ENCODE measurements around the gene AVP. TPM values are rescaled to one million over a fixed set of nuclear protein-coding genes. Genes with fewer than 3 reads are reported as not detected.
A peak's percentile ranks its signal among the peaks of the same experiment; 100 is the strongest.

The AVP gene
- total and polyA plus RNA-seq, 2 of the 13 experiments (the other 11 are each of a cell fraction or from before 2014, with no cell fraction given), result 0.12 TPM; not detected in 1

DNA sequence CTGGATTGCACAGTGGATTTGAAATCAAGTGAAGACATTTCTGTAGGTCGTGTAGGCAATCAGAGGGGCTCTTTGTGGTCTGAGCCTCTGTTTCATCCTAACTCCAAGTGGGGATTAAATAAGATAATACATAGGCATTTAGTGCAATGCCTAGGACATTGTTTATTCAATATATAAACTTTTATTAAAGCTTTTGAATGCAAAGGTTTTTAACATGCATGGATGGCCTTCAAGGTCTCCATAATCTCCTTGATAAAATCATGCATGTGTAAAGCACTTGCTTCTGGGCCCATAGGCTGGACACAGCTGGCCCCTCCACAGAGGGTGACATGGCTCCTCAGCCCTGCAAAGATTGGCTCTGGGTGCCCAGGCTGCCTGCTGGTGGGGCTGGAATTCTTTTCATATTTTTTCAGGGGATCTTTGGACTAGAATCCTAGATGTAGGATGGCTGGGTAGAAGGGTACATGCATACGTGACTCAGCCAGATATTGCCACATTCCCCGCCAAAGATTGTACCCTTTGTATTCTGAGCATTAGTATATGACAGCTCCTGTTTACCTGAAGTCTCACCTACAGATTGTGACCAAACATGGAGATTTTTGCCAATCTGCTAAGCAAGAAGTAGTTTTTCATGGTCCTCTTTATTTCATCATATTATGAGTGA lies 19.0 kb upstream of the AVP start (continued):
- peak; percentile 97 for TF ChIP-seq ZNF124 (CRISPR knock-in tag; IDR thresholded peaks at IDR 0.05)
- no peak for TF ChIP-seq ZNF256 (CRISPR knock-in tag; conservative IDR thresholded peaks at IDR 0.05)
- no peak for TF ChIP-seq ZNF768 (CRISPR knock-in tag; IDR thresholded peaks at IDR 0.05)
- 0 out of 2 replicates have a peak, but pooled peaks have one; percentile 29 for TF ChIP-seq ZNF598 (CRISPR knock-in tag; IDR thresholded peaks at IDR 0.05; ENCODE audit: borderline replicate concordance)
- peak; percentile 85 for TF ChIP-seq ZNF644 (CRISPR knock-in tag; IDR thresholded peaks at IDR 0.05; ENCODE audit: low read depth)
- TF ChIP-seq AHR (CRISPR knock-in tag; IDR thresholded peaks at IDR 0.05), result no peak
- peak; percentile 86; the same call in 1 of the 2 replicates for TF ChIP-seq TBX3 (IDR thresholded peaks at IDR 0.05; ENCODE audit: borderline replicate concordance)
- TF ChIP-seq TOE1 (CRISPR knock-in tag; IDR thresholded peaks at IDR 0.05), result peak; percentile 55; the same call in 1 of the 2 replicates
- peak; percentile 91 for TF ChIP-seq ZNF761 (CRISPR knock-in tag; conservative IDR thresholded peaks at IDR 0.05)
- TF ChIP-seq ZMAT3 (CRISPR knock-in tag; conservative IDR thresholded peaks at IDR 0.05), result peak; percentile 0; the same call in 1 of the 2 replicates
- peak; percentile 87 for TF ChIP-seq ZBTB37 (CRISPR knock-in tag; IDR thresholded peaks at IDR 0.05)
- TF ChIP-seq HOXA7 (CRISPR knock-in tag; IDR thresholded peaks at IDR 0.05), result no peak
- TF ChIP-seq ZSCAN9 (CRISPR knock-in tag; IDR thresholded peaks at IDR 0.05; ENCODE audit: borderline replicate concordance), result peak; percentile 94
- TF ChIP-seq ZNF441 (CRISPR knock-in tag; IDR thresholded peaks at IDR 0.05; ENCODE audit: borderline replicate concordance), result peak; percentile 77
- TF ChIP-seq SMYD3 (CRISPR knock-in tag; IDR thresholded peaks at IDR 0.05), result no peak
- TF ChIP-seq HMGXB3 (CRISPR knock-in tag; IDR thresholded peaks at IDR 0.05; ENCODE audit: borderline replicate concordance), result peak; percentile 50; the same call in 1 of the 2 replicates
- TF ChIP-seq ZBTB20 (CRISPR knock-in tag; IDR thresholded peaks at IDR 0.05; ENCODE audit: borderline replicate concordance, low read depth), result peak; percentile 76; the same call in 1 of the 2 replicates
- 0 out of 2 replicates have a peak, but pooled peaks have one; percentile 23 for TF ChIP-seq SMARCC2 (IDR thresholded peaks at IDR 0.05)
- TF ChIP-seq RNF219 (CRISPR knock-in tag; IDR thresholded peaks at IDR 0.05), result 0 out of 2 replicates have a peak, but pooled peaks have one; percentile 46
- peak; percentile 62 for TF ChIP-seq KMT2B (CRISPR knock-in tag; IDR thresholded peaks at IDR 0.05)

All from HepG2 (cell line).